Measurements from ENCODE around the gene EMD. TPM values are rescaled to one million over a fixed set of nuclear protein-coding genes. Genes with fewer than 3 reads are reported as not detected.

EMD gene
- total and polyA plus RNA-seq, 10 of the 15 experiments (the other 5 are each of a cell fraction or from before 2014, with no cell fraction given) = 0.76 to 100 (median 43.2) TPM

- no peak for TF ChIP-seq ZBTB4 (CRISPR knock-in tag; IDR thresholded peaks at IDR 0.05)
- TF ChIP-seq EED (IDR thresholded peaks at IDR 0.05; ENCODE audit: low read depth) = no peak
- TF ChIP-seq NBN (IDR thresholded peaks at IDR 0.05) = no peak
- no peak for TF ChIP-seq FOXK2 (IDR thresholded peaks at IDR 0.05)
- TF ChIP-seq STAT3 (IDR thresholded peaks at IDR 0.05; ENCODE audit: low read depth, low read length) = no peak
- TF ChIP-seq KAT2A (conservative IDR thresholded peaks at IDR 0.05; ENCODE audit: control insufficient read depth, low read depth, low read length) = no peak
- no peak for TF ChIP-seq POLR2A (IDR thresholded peaks at IDR 0.05; ENCODE audit: low read depth, low read length)
- no peak for TF ChIP-seq WRNIP1 (IDR thresholded peaks at IDR 0.05; ENCODE audit: borderline replicate concordance, low read depth, low read length)
- TF ChIP-seq, protein P1, sequence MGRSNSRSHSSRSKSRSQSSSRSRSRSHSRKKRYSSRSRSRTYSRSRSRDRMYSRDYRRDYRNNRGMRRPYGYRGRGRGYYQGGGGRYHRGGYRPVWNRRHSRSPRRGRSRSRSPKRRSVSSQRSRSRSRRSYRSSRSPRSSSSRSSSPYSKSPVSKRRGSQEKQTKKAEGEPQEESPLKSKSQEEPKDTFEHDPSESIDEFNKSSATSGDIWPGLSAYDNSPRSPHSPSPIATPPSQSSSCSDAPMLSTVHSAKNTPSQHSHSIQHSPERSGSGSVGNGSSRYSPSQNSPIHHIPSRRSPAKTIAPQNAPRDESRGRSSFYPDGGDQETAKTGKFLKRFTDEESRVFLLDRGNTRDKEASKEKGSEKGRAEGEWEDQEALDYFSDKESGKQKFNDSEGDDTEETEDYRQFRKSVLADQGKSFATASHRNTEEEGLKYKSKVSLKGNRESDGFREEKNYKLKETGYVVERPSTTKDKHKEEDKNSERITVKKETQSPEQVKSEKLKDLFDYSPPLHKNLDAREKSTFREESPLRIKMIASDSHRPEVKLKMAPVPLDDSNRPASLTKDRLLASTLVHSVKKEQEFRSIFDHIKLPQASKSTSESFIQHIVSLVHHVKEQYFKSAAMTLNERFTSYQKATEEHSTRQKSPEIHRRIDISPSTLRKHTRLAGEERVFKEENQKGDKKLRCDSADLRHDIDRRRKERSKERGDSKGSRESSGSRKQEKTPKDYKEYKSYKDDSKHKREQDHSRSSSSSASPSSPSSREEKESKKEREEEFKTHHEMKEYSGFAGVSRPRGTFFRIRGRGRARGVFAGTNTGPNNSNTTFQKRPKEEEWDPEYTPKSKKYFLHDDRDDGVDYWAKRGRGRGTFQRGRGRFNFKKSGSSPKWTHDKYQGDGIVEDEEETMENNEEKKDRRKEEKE (IDR thresholded peaks at IDR 0.05) = no peak
Observed at GRCh38 chrX:154348646-154349358, 30.3 kb upstream of the EMD start (continued).
